Caco-2 (cell line): ENCODE data around the gene MED14. TPM values are rescaled to one million over a fixed set of nuclear protein-coding genes. Genes with fewer than 3 reads are reported as not detected.

Experiments
- BruUV-seq: library from RNA; stranded (reverse); fragments of 400-500 nt; replicated peaks from 2 replicates; lab custom pipeline; 2021; lab: Mats Ljungman, UMichigan
- CTCF ChIA-PET: fragments of 300-600 bp; sonication (Branson Sonifier 250); formaldehyde crosslinking; loops from one replicate; lab custom pipeline; 2022; ENCODE audit warnings: antibody characterized with exemption; lab: Charles Lee
- POLR2A ChIA-PET: fragments of 300-600 bp; sonication (Branson Sonifier 250); formaldehyde crosslinking; loops from one replicate; lab custom pipeline; 2022; ENCODE audit warnings: antibody characterized with exemption; lab: Charles Lee
- DNase-seq, 2 experiments: peaks; one replicate each; pipeline versions ENCODE4 v3.0.0 to v3.0.0-alpha.2; 2020 to 2022
- H3K27me3 ChIP-seq: replicated peaks from 2 replicates; pipeline ENCODE4 v1.6.0; 2011; ENCODE audit warnings: low read length; ENCODE audit not compliant: control insufficient read depth, insufficient read depth
- H3K36me3 ChIP-seq: 2 replicates; pipeline ENCODE4 v1.5.1; 2011; ENCODE audit warnings: low read length; ENCODE audit not compliant: control insufficient read depth, insufficient read depth
- H3K4me1 ChIP-seq: fragments of 250-450 bp; sonication (Bioruptor Pico); 2 replicates; pipeline ENCODE4 v1.5.1; 2020; ENCODE audit warnings: mild to moderate bottlenecking
- H3K4me3 ChIP-seq: 2 replicates; pipeline ENCODE4 v1.5.1; 2011; ENCODE audit warnings: low read depth, mild to moderate bottlenecking, control low read depth, low read length
- H3K9me3 ChIP-seq: fragments of 250-450 bp; sonication (Bioruptor Pico); 2 replicates; pipeline ENCODE4 v1.5.1; 2020; ENCODE audit warnings: mild to moderate bottlenecking, moderate library complexity
- H3K27ac Mint-ChIP-seq: one replicate; pipeline ENCODE4 v1.8.0; 2022; ENCODE audit warnings: mixed read lengths; ENCODE audit not compliant: unreplicated experiment
- H3K27me3 Mint-ChIP-seq: one replicate; pipeline ENCODE4 v1.8.0; 2022; ENCODE audit warnings: mixed read lengths; ENCODE audit not compliant: insufficient read depth, unreplicated experiment
- H3K36me3 Mint-ChIP-seq: one replicate; pipeline ENCODE4 v1.8.0; 2022; ENCODE audit warnings: mild to moderate bottlenecking, mixed read lengths; ENCODE audit not compliant: insufficient read depth, unreplicated experiment
- H3K4me1 Mint-ChIP-seq: one replicate; pipeline ENCODE4 v1.8.0; 2022; ENCODE audit warnings: low read depth, mixed read lengths; ENCODE audit not compliant: unreplicated experiment
- H3K4me3 Mint-ChIP-seq: one replicate; pipeline ENCODE4 v1.8.0; 2022; ENCODE audit warnings: mild to moderate bottlenecking, moderate library complexity, mixed read lengths; ENCODE audit not compliant: unreplicated experiment
- H3K9me3 Mint-ChIP-seq: one replicate; pipeline ENCODE4 v1.8.0; 2022; ENCODE audit warnings: mixed read lengths; ENCODE audit not compliant: unreplicated experiment
- CTCF ChIP-seq, 2 experiments: fragments of 200-600 bp in 1 of 2; IDR thresholded peaks; 1 replicate in 1 of 2; 2 replicates in 1 of 2; pipeline versions ENCODE4 v1.5.1 to v1.8.0; 2011 to 2022; ENCODE audit warnings: antibody characterized with exemption in 1 of 2, control low read depth in 1 of 2, inconsistent platforms in 1 of 2, low read depth in 1 of 2, low read length in 1 of 2, mild to moderate bottlenecking in 1 of 2, moderate library complexity in 1 of 2; ENCODE audit not compliant: insufficient read depth in 1 of 2, severe bottlenecking in 1 of 2, unreplicated experiment in 1 of 2
- intact Hi-C: fragments of 100-400 bp; cut with micrococcal nuclease; formaldehyde crosslinking; loops from one replicate; pipeline ENCODE4 v1.10.0; 2022; ENCODE audit not compliant: unreplicated experiment
- total RNA-seq: library from RNA; stranded (reverse); gene quantifications from 2 replicates; pipeline ENCODE4 v1.2.3, GENCODE V29; 2022

Gene MED14
- total RNA-seq, 1 experiment from 2014 or later = 42.6 TPM

- no peak for TF ChIP-seq CTCF (IDR thresholded peaks at IDR 0.05; ENCODE audit: insufficient read depth in 1 of 2, low read depth in 1 of 2, low read length in 1 of 2, severe bottlenecking in 1 of 2, unreplicated experiment in 1 of 2)
- POLR2A ChIA-PET = no interaction called here
- Mint-ChIP-seq H3K4me1 (no peaks in the 10 kb centered on the region), H3K27me3 (no peaks in the 10 kb centered on the region), H3K36me3 (peaks cover 11% of the 10 kb centered on the region), H3K27ac (no peak overlapping the region), H3K9me3 (no peaks in the 10 kb centered on the region), H3K4me3 (no peak overlapping the region)
- H3K4me3 ChIP-seq = no peak overlapping the region
- H3K9me3 ChIP-seq = no peaks in the 10 kb centered on the region
- H3K27me3 ChIP-seq = no peaks in the 10 kb centered on the region
- CTCF ChIA-PET = no interaction called here
- intact Hi-C loops = no loop called here
- no TSS peak for BruUV-seq
- DNase-seq = no peak
- no peaks in the 10 kb centered on the region for H3K36me3 ChIP-seq
- no peaks in the 10 kb centered on the region for H3K4me1 ChIP-seq
These were observed 40.5 kb downstream of the MED14 start for GRCh38 chrX:40694802-40695201.

GRCh38 chrX:40688929-40689328 is 46.4 kb downstream of the MED14 start:
- no peaks in the 10 kb centered on the region for H3K4me1 Mint-ChIP-seq
- H3K36me3 Mint-ChIP-seq = peaks cover 27% of the 10 kb centered on the region
- H3K4me3 ChIP-seq = no peak overlapping the region
- no peak for DNase-seq
- no peaks in the 10 kb centered on the region for H3K36me3 ChIP-seq
- no peaks in the 10 kb centered on the region for H3K4me1 ChIP-seq
- no peaks in the 10 kb centered on the region for H3K27me3 ChIP-seq
- no TSS peak for BruUV-seq
- ChIA-PET CTCF (no interaction called here), POLR2A (no interaction called here)
- H3K27ac Mint-ChIP-seq = no peak overlapping the region
- intact Hi-C loops = no loop called here
- no peak for TF ChIP-seq CTCF (IDR thresholded peaks at IDR 0.05; ENCODE audit: insufficient read depth in 1 of 2, low read depth in 1 of 2, low read length in 1 of 2, severe bottlenecking in 1 of 2, unreplicated experiment in 1 of 2)
- H3K27me3 Mint-ChIP-seq = no peaks in the 10 kb centered on the region
- H3K4me3 Mint-ChIP-seq = no peak overlapping the region
- no peaks in the 10 kb centered on the region for H3K9me3 ChIP-seq
- no peaks in the 10 kb centered on the region for H3K9me3 Mint-ChIP-seq

- no peak overlapping the region for H3K27ac Mint-ChIP-seq
- no peaks in the 10 kb centered on the region for H3K36me3 ChIP-seq
- CTCF ChIA-PET = no interaction called here
These were observed 48.2 kb downstream of the MED14 start for GRCh38 chrX:40687169-40687568.

More at GRCh38 chrX:40687169-40687568, 48.2 kb downstream of the MED14 start:
- intact Hi-C loops = no loop called here
- H3K36me3 Mint-ChIP-seq = peaks cover 32% of the 10 kb centered on the region
- no peak overlapping the region for H3K4me3 ChIP-seq
- no TSS peak for BruUV-seq
- POLR2A ChIA-PET = no interaction called here
- H3K9me3 Mint-ChIP-seq = no peaks in the 10 kb centered on the region
- no peak for TF ChIP-seq CTCF (IDR thresholded peaks at IDR 0.05; ENCODE audit: insufficient read depth in 1 of 2, low read depth in 1 of 2, low read length in 1 of 2, severe bottlenecking in 1 of 2, unreplicated experiment in 1 of 2)
- H3K27me3 Mint-ChIP-seq = no peaks in the 10 kb centered on the region
- no peaks in the 10 kb centered on the region for H3K4me1 ChIP-seq
- H3K4me3 Mint-ChIP-seq = no peak overlapping the region
- no peak for DNase-seq
- H3K4me1 Mint-ChIP-seq = no peaks in the 10 kb centered on the region
- H3K27me3 ChIP-seq = no peaks in the 10 kb centered on the region
- H3K9me3 ChIP-seq = no peaks in the 10 kb centered on the region
